ENCODE results near the gene HVCN1.
"Not testable (repeated sequence)": the region's sequence is repeated elsewhere in the genome, so short reads cannot be mapped to it uniquely, and the experiment has no call there.

Gene HVCN1

GRCh38 chr12:110613071-110613770, 75.7 kb downstream of the HVCN1 start:
- H3K4me3 ChIP-seq (ENCODE audit: control insufficient read depth, low read depth, low read length) = peak overlapping the region; percentile 75
- peak; percentile 42 for DNase-seq (ENCODE audit: low read depth)
- no peak for TF ChIP-seq CTCF (conservative IDR thresholded peaks at IDR 0.05; ENCODE audit: control insufficient read depth, insufficient read depth, low read depth, low read length)

GRCh38 chr12:110606253-110606611, 82.7 kb downstream of the HVCN1 start:
- no peak for TF ChIP-seq CTCF (conservative IDR thresholded peaks at IDR 0.05; ENCODE audit: control insufficient read depth, insufficient read depth, low read depth, low read length)
- no peak overlapping the region for H3K4me3 ChIP-seq (ENCODE audit: control insufficient read depth, low read depth, low read length)
- no peak for DNase-seq (ENCODE audit: low read depth)

GRCh38 chr12:110602085-110602814, 86.7 kb downstream of the HVCN1 start:
- TF ChIP-seq CTCF (conservative IDR thresholded peaks at IDR 0.05; ENCODE audit: control insufficient read depth, insufficient read depth, low read depth, low read length) = peak; percentile 74
- not testable (repeated sequence) for H3K4me3 ChIP-seq (ENCODE audit: control insufficient read depth, low read depth, low read length)
- DNase-seq (ENCODE audit: low read depth) = peak; percentile 67

- no peak overlapping the region for H3K4me3 ChIP-seq (ENCODE audit: control insufficient read depth, low read depth, low read length)
- DNase-seq (ENCODE audit: low read depth) = peak; percentile 79
- TF ChIP-seq CTCF (conservative IDR thresholded peaks at IDR 0.05; ENCODE audit: control insufficient read depth, insufficient read depth, low read depth, low read length) = peak; percentile 38
Measured at GRCh38 chr12:110600254-110600653, 88.7 kb downstream of the HVCN1 start.

GRCh38 chr12:110599334-110599733, 89.6 kb downstream of the HVCN1 start:
- TF ChIP-seq CTCF (conservative IDR thresholded peaks at IDR 0.05; ENCODE audit: control insufficient read depth, insufficient read depth, low read depth, low read length) = no peak
- no peak for DNase-seq (ENCODE audit: low read depth)
- H3K4me3 ChIP-seq (ENCODE audit: control insufficient read depth, low read depth, low read length) = no peak overlapping the region
